Omental fat pad (tissue), 4 donors: ENCODE measurements around the gene TMEM127. TPM values are rescaled to one million over a fixed set of nuclear protein-coding genes. Genes with fewer than 3 reads are reported as not detected.

Experiments
- ATAC-seq: fragments of 150-250 bp; one replicate; pipeline ENCODE4 v1.9.1; 2016; ENCODE audit warnings: mild to moderate bottlenecking, moderate library complexity; ENCODE audit not compliant: low FRiP score
- DNase-seq: peaks from one replicate; pipeline ENCODE4 v3.0.0-alpha.2; 2019; ENCODE audit warnings: low spot score
- CTCF ChIP-seq, 3 donors: fragments of 450-650 bp; IDR thresholded peaks; one replicate each; pipeline ENCODE4 v1.5.1; 2016 to 2017; ENCODE audit warnings: antibody characterized with exemption in 3 of 3, mild to moderate bottlenecking in 3 of 3, moderate library complexity in 2 of 3
- total RNA-seq, 4 donors: library from RNA; depleted of rRNA; stranded (reverse); fragments of >200 nt; gene quantifications; one replicate each; pipeline ENCODE4 v1.1.0, GENCODE V29; 2016

The TMEM127 gene
- total RNA-seq, 4 donors from 2014 or later, result 34.5 to 52.1 (median 43.2) TPM

- ATAC-seq (no peak), DNase-seq (no peak)
- no peak for TF ChIP-seq CTCF (IDR thresholded peaks at IDR 0.05)
These were observed 17.2 kb downstream of the TMEM127 start for GRCh38 chr2:96248624-96249023.

GRCh38 chr2:96247896-96248295 lies 17.9 kb downstream of the TMEM127 start:
- ATAC-seq, result no peak
- no peak for DNase-seq
- TF ChIP-seq CTCF (IDR thresholded peaks at IDR 0.05), result no peak

- DNase-seq (no peak), ATAC-seq (no peak)
- TF ChIP-seq CTCF (IDR thresholded peaks at IDR 0.05), result no peak
These were observed 18.8 kb downstream of the TMEM127 start for GRCh38 chr2:96247009-96247408.

GRCh38 chr2:96245609-96246390 lies 20.0 kb downstream of the TMEM127 start:
- DNase-seq, result no peak
- no peak for ATAC-seq
- TF ChIP-seq CTCF (IDR thresholded peaks at IDR 0.05), result no peak

GRCh38 chr2:96243843-96244242 lies 22.0 kb downstream of the TMEM127 start:
- ATAC-seq (no peak), DNase-seq (no peak)
- TF ChIP-seq CTCF (IDR thresholded peaks at IDR 0.05), result no peak

GRCh38 chr2:96241900-96242611 lies 23.7 kb downstream of the TMEM127 start:
- no peak for TF ChIP-seq CTCF (IDR thresholded peaks at IDR 0.05)
- no peak for DNase-seq

More at GRCh38 chr2:96241900-96242611, 23.7 kb downstream of the TMEM127 start:
- peak; percentile 60 for ATAC-seq
